Activated T-helper 1 cell treated with anti-CD3 and anti-CD28 coated beads, Interleukin-12 subunit alpha, Interleukin-12 subunit beta, Interleukin-2, Interleukin-4 antibody, amounts not matched to agents 30 ng/mL and 10 ng/mL and 1 ng/mL, durations not matched to agents 14 hours and 24 hours and 36 hours (primary cell): Measurements from ENCODE around the gene CXCR6. TPM values are rescaled to one million over a fixed set of nuclear protein-coding genes. Genes with fewer than 3 reads are reported as not detected.
"Not testable (repeated sequence)": the region's sequence is repeated elsewhere in the genome, so short reads cannot be mapped to it uniquely, and the experiment has no call there.

Experiments
- DNase-seq: peaks from one replicate; pipeline ENCODE4 v3.0.0; 2021; ENCODE audit warnings: low spot score
- H3K27ac Mint-ChIP-seq: one replicate; pipeline ENCODE4 v1.8.0; 2021; ENCODE audit warnings: mild to moderate bottlenecking, mixed read lengths
- H3K27me3 Mint-ChIP-seq: one replicate; pipeline ENCODE4 v1.8.0; 2022; ENCODE audit warnings: mild to moderate bottlenecking, moderate library complexity, mixed read lengths; ENCODE audit not compliant: insufficient read depth
- H3K36me3 Mint-ChIP-seq: one replicate; pipeline ENCODE4 v1.8.0; 2021; ENCODE audit warnings: low read depth, mixed read lengths
- H3K4me1 Mint-ChIP-seq: one replicate; pipeline ENCODE4 v1.8.0; 2021; ENCODE audit warnings: low read depth, mixed read lengths
- H3K4me3 Mint-ChIP-seq: one replicate; pipeline ENCODE4 v1.8.0; 2021; ENCODE audit warnings: mild to moderate bottlenecking, moderate library complexity, mixed read lengths
- H3K9me3 Mint-ChIP-seq: one replicate; pipeline ENCODE4 v1.8.0; 2021; ENCODE audit warnings: mixed read lengths
- intact Hi-C: fragments of 100-400 bp; cut with micrococcal nuclease; formaldehyde crosslinking; loops from one replicate; pipeline ENCODE4 v1.15.1; 2024
- total RNA-seq: library from RNA; stranded (reverse); gene quantifications from 2 replicates; pipeline ENCODE4 v1.2.3, GENCODE V29; 2022

CXCR6 gene
- total RNA-seq, 1 donor from 2014 or later: 27.2 TPM

DNA sequence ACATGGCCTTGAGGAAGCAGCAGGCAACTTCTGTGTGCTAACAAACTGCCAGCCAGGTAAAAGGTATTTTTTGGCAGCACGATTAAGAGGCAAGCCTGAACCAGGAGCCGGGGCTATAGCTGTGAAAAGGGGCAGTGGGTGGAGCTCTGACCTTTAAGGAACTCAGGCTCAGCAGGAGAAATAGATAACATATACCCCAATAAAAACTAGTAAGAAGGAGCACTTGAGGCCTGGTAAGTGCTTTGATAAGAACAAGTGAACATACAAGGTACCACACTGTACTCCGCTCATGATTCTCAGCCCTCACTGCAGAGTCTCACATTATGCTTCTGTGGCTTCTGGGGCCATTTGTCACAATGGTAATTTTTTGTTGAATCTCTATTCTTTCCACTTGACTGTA is 46.9 kb downstream of the CXCR6 start:
- Mint-ChIP-seq H3K27ac (peak overlapping the region; percentile 19), H3K9me3 (no peaks in the 10 kb centered on the region), H3K27me3 (no peaks in the 10 kb centered on the region), H3K4me1 (peaks cover 83% of the 10 kb centered on the region), H3K4me3 (no peak overlapping the region), H3K36me3 (peaks cover 53% of the 10 kb centered on the region)
- DNase-seq: no peak
- intact Hi-C loops: loop anchor here (5.0 kb wide), 1 partner anchor 128 kb away; no protein-coding TSS in a partner anchor

DNA sequence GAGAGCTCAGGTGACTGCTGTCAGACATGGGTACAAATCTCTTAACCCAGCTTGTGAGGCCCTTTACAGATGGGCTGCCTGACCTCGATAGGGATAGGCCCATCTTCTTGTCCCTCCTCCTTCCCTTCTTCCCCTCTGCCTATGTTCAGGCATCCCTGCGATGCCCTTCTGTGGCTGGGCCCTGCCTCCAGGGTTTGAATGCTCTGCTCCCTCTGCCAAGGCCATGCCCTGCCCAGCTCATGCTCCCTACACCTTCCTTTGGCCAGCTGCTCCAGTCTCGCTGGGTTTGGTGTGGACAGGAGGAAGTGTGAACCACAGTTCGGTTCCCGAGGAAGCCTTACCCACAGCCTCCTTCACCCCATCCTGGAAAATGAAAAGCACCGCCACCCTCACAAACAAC is 48.1 kb downstream of the CXCR6 start:
- Mint-ChIP-seq H3K4me1 (peaks cover 78% of the 10 kb centered on the region), H3K27ac (peak overlapping the region; percentile 31), H3K36me3 (peaks cover 48% of the 10 kb centered on the region), H3K4me3 (peak overlapping the region; percentile 19), H3K27me3 (no peaks in the 10 kb centered on the region), H3K9me3 (no peaks in the 10 kb centered on the region)
- DNase-seq: no peak
- intact Hi-C loops: loop anchor here (5.0 kb wide), 1 partner anchor 129 kb away; no protein-coding TSS in a partner anchor

- Mint-ChIP-seq H3K4me1 (peaks cover 76% of the 10 kb centered on the region), H3K27me3 (no peaks in the 10 kb centered on the region), H3K4me3 (peak overlapping the region; percentile 70), H3K36me3 (peaks cover 47% of the 10 kb centered on the region), H3K9me3 (no peaks in the 10 kb centered on the region), H3K27ac (peak overlapping the region; percentile 64)
- no peak for DNase-seq
- intact Hi-C loops: loop anchor here (5.0 kb wide), 1 partner anchor 130 kb away; no protein-coding TSS in a partner anchor
These were observed 49.0 kb downstream of the CXCR6 start for GRCh38 chr3:45992133-45992729.

DNA sequence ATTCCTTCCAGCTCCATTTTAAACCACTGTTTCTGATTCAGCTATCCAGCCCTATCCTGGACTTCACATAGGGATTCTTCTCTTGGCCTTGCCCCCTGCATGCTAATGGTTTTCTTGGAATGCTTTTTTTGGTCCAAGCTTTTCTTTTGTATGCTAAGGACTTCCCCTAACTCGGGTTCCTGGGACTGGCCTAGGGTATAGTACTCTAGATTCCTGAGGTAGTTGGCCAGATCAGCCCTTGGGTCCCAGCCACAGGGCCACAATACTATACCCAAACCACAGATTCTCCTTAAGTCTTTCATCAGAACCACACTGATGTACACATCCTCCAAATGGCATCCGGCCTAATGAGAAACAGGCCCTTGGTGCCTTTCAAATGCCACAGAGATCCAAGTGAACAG is 49.6 kb downstream of the CXCR6 start:
- no peaks in the 10 kb centered on the region for H3K9me3 Mint-ChIP-seq
- H3K4me3 Mint-ChIP-seq: peak overlapping the region; percentile 70
- peak overlapping the region; percentile 64 for H3K27ac Mint-ChIP-seq
- peaks cover 43% of the 10 kb centered on the region for H3K36me3 Mint-ChIP-seq
- intact Hi-C loops: loop anchor here (1.0 to 5.0 kb wide), 9 partner anchors 12 to 304 kb away; partner anchors contain the start of genes CXCR6 and SACM1L
- peaks cover 74% of the 10 kb centered on the region for H3K4me1 Mint-ChIP-seq
- H3K27me3 Mint-ChIP-seq: no peaks in the 10 kb centered on the region
- DNase-seq: no peak

DNA sequence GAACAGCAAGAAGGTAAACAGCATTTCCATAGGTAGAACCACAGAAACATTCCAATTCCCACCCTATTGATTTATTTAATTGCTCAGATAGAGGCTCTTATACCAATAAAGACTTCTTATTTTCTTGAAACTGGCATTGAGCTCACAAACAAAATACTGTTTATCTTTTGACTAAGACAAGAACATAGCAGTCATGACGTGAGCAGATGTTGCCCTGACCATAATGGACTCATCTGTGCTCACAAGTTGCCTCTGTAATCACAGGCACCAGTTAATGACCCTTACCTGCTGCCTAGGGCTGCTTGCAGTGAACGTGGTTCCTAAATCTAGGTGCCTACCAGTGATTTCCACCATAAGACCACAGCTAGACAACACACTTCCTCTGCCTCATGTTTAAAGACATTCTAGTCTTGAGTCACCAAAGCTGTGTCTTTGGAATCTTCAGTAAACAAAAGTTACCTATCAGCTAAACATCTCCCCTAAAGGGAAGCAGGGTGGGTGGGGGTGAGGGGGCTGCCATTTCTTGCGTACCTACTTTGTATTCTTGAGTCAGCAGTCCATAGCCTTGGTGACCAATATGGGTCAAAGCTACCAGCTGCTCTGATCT is 50.3 kb downstream of the CXCR6 start:
- no peaks in the 10 kb centered on the region for H3K27me3 Mint-ChIP-seq
- peak overlapping the region; percentile 88 for H3K27ac Mint-ChIP-seq
- peaks cover 75% of the 10 kb centered on the region for H3K4me1 Mint-ChIP-seq
- peaks cover 39% of the 10 kb centered on the region for H3K36me3 Mint-ChIP-seq
- H3K9me3 Mint-ChIP-seq: no peaks in the 10 kb centered on the region
- peak overlapping the region; percentile 70 for H3K4me3 Mint-ChIP-seq
- intact Hi-C loops: loop anchor here (1.0 to 5.0 kb wide), 9 partner anchors 12 to 304 kb away; partner anchors contain the start of genes CXCR6 and SACM1L
- peak; percentile 35 for DNase-seq

GRCh38 chr3:45994419-45995235 is 51.4 kb downstream of the CXCR6 start:
- peaks cover 34% of the 10 kb centered on the region for H3K36me3 Mint-ChIP-seq

DNA sequence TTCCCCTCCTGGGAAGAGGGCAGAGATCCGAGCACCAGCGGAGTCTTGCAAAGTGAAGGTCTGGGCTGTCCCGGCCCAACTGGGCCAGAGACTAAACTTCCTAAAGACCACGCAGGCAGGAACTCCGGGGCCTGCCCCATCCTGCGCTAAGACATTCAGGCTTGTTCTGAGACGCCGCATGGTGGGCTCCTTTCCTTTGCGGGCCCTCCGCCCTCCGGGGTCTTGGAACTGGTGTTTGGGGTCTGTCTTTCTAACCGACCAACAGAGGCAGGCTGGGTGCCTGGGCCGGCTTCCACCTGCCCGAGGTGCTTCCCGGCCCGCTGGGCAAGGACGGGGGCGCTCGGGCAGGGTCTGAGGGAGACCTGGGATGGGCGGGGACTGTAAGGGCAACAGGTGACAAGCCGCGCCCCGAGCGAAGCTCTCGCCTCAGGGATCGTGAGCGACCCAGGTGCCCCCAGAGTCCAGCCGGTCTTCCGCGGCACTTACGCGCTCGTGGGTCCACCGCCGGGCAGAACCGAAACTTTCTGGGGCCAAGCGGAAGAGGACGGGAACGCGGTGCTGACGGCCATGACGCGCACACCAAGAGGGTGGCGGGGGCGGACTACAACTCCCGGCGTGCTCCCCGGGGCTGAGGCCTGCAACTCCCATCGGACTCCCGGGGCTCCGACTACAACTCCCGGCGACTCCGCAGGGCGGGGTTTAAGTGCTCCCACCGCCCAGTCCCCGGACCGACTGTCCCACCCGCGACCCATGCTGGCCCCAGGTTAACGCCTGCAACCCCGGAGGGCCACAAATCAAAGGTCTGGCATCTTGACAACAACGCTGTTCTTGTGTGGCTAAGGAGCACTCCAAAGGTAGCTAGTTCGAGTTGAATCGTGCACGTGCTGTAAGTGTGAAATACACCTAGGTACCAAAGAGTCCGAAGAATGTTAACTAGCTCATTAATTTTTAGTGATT is 52.2 kb downstream of the CXCR6 start, which contains the start of gene FYCO1:
Gene FYCO1, minus strand, starts transcription at position 589 of the 957 bp plus-strand sequence. CDS start 10,914 bp downstream, outside the sequence.
- Mint-ChIP-seq H3K27ac (peak within 1 kb of the TSS; percentile 96), H3K9me3 (peaks cover 4% of the 10 kb centered on the region), H3K4me3 (peak within 1 kb of the TSS; percentile 87), H3K27me3 (peaks cover 3% of the 10 kb centered on the region), H3K36me3 (peaks cover 28% of the 10 kb centered on the region), H3K4me1 (peaks cover 64% of the 10 kb centered on the region)
- intact Hi-C loops: loop anchor here (1.0 kb wide), 3 partner anchors 70 to 80 kb away; no protein-coding TSS in a partner anchor
- DNase-seq: peak; percentile 82

More at GRCh38 chr3:45994419-45995235, 51.4 kb downstream of the CXCR6 start:
- DNase-seq: peak; percentile 49
- intact Hi-C loops: loop anchor here (1.0 to 5.0 kb wide), 4 partner anchors 71 to 132 kb away; no protein-coding TSS in a partner anchor
- H3K27me3 Mint-ChIP-seq: peaks cover 3% of the 10 kb centered on the region
- no peaks in the 10 kb centered on the region for H3K9me3 Mint-ChIP-seq
- H3K27ac Mint-ChIP-seq: peak overlapping the region; percentile 96
- peaks cover 70% of the 10 kb centered on the region for H3K4me1 Mint-ChIP-seq
- H3K4me3 Mint-ChIP-seq: peak overlapping the region; percentile 87

DNA sequence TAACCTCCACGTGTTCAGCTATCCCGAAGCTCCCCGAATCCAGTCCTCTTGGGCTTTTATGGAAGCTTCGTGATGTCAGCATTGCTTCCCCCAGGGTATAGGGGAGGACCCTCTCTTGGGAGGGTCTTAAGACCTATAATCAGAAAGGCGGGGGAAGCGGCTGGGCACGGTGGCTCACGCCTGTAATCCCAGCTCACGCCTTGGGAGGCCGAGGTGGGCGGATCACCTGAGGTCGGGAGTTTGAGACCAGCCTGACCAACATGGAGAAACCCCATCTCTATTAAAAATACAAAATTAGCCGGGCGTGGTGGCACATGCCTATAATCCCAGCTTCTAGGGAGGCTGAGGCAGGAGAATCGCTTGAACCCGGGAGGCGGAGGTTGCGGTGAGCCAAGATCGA is 54.2 kb downstream of the CXCR6 start:
- DNase-seq, H3K27ac Mint-ChIP-seq, H3K4me3 Mint-ChIP-seq, intact Hi-C loops, H3K9me3 Mint-ChIP-seq, H3K27me3 Mint-ChIP-seq: not testable (repeated sequence)
- peaks cover 47% of the 10 kb centered on the region for H3K4me1 Mint-ChIP-seq
- H3K36me3 Mint-ChIP-seq: peaks cover 16% of the 10 kb centered on the region

GRCh38 chr3:45997942-45998341 is 54.7 kb downstream of the CXCR6 start:
- Mint-ChIP-seq H3K36me3 (peaks cover 15% of the 10 kb centered on the region), H3K4me3 (no peak overlapping the region), H3K27ac (no peak overlapping the region), H3K9me3 (peaks cover 5% of the 10 kb centered on the region), H3K4me1 (peaks cover 43% of the 10 kb centered on the region), H3K27me3 (peaks cover 3% of the 10 kb centered on the region)
- intact Hi-C loops: no loop called here
- DNase-seq: no peak
